Endodermal cell (in vitro differentiated cells): Measurements from ENCODE around the gene ARL4A. TPM values are rescaled to one million over a fixed set of nuclear protein-coding genes. Genes with fewer than 3 reads are reported as not detected.

Experiments used
- DNase-seq: peaks from one replicate; pipeline ENCODE4 v3.0.0-alpha.2; 2017
- H3K27ac ChIP-seq: 2 replicates; pipeline ENCODE4 v1.5.1; 2013; ENCODE audit warnings: mild to moderate bottlenecking, low read depth, low read length, moderate library complexity
- H3K27me3 ChIP-seq: 2 replicates; pipeline ENCODE4 v1.6.1; 2013; ENCODE audit warnings: mild to moderate bottlenecking, low read length, moderate library complexity; ENCODE audit not compliant: insufficient read depth, control insufficient read depth, poor library complexity, severe bottlenecking
- H3K36me3 ChIP-seq: 2 replicates; pipeline ENCODE4 v1.7.0; 2013; ENCODE audit warnings: mild to moderate bottlenecking, low read length, moderate library complexity; ENCODE audit not compliant: control insufficient read depth, insufficient read depth
- H3K4me1 ChIP-seq: one replicate; pipeline ENCODE4 v1.7.0; 2013; ENCODE audit warnings: low read length; ENCODE audit not compliant: control insufficient read depth, insufficient read depth
- H3K4me3 ChIP-seq: 2 replicates; pipeline ENCODE4 v1.5.1; 2013; ENCODE audit warnings: mild to moderate bottlenecking, low read length, moderate library complexity
- H3K9ac ChIP-seq: 2 replicates; pipeline ENCODE4 v1.6.1; 2013; ENCODE audit warnings: mild to moderate bottlenecking, low read length, moderate library complexity; ENCODE audit not compliant: poor library complexity, severe bottlenecking; ENCODE audit errors: extremely low read depth
- H3K9me3 ChIP-seq: 2 replicates; pipeline ENCODE4 v1.6.1; 2013; ENCODE audit warnings: mild to moderate bottlenecking, low read length, moderate library complexity; ENCODE audit not compliant: control insufficient read depth
- H3K27ac Mint-ChIP-seq: 2 replicates; pipeline ENCODE4 v1.8.0; 2020; ENCODE audit warnings: mixed read lengths
- H3K27me3 Mint-ChIP-seq: 2 replicates; pipeline ENCODE4 v1.8.0; 2021; ENCODE audit warnings: mild to moderate bottlenecking, mixed read lengths; ENCODE audit not compliant: insufficient read depth
- H3K36me3 Mint-ChIP-seq: 2 replicates; pipeline ENCODE4 v1.8.0; 2020; ENCODE audit warnings: low read depth, mixed read lengths
- H3K4me1 Mint-ChIP-seq: 2 replicates; pipeline ENCODE4 v1.8.0; 2020; ENCODE audit warnings: mixed read lengths
- H3K4me3 Mint-ChIP-seq: 2 replicates; pipeline ENCODE4 v1.8.0; 2020; ENCODE audit warnings: mild to moderate bottlenecking, moderate library complexity, mixed read lengths
- H3K9me3 Mint-ChIP-seq: 2 replicates; pipeline ENCODE4 v1.8.0; 2020; ENCODE audit warnings: mild to moderate bottlenecking, mixed read lengths
- WGBS, 2 experiments: methylation state at CpG; one replicate each; pipeline versions ENCODE4 v1.1.5 to v1.1.7; 2013; ENCODE audit warnings: missing lambda C conversion rate in 2 of 2, mixed read lengths in 1 of 2; ENCODE audit not compliant: insufficient coverage in 1 of 2, insufficient read length in 1 of 2; 5-methylcytosine and 5-hydroxymethylcytosine counted together
- total RNA-seq, 2 donors: library from RNA; stranded (reverse); fragmentation: NEBNext Ultra II Directional in 1 of 2; extraction: Animal tissue kit (Norgen Biotek cat#: 25700) in 1 of 2; gene quantifications; 2 replicates in 1 of 2; 3 replicates in 1 of 2; pipeline ENCODE4 v1.2.1, GENCODE V29; 2021
- TF ChIP-seq, protein P1 (sequence below): fragments of 200-600 bp; sonication (generic); conservative IDR thresholded peaks from 2 replicates; pipeline ENCODE4 v1.5.0; 2021; ENCODE audit warnings: antibody characterized with exemption, mild to moderate bottlenecking

Gene ARL4A
- total RNA-seq, 2 donors from 2014 or later, result 19.1 to 26.4 TPM

DNA sequence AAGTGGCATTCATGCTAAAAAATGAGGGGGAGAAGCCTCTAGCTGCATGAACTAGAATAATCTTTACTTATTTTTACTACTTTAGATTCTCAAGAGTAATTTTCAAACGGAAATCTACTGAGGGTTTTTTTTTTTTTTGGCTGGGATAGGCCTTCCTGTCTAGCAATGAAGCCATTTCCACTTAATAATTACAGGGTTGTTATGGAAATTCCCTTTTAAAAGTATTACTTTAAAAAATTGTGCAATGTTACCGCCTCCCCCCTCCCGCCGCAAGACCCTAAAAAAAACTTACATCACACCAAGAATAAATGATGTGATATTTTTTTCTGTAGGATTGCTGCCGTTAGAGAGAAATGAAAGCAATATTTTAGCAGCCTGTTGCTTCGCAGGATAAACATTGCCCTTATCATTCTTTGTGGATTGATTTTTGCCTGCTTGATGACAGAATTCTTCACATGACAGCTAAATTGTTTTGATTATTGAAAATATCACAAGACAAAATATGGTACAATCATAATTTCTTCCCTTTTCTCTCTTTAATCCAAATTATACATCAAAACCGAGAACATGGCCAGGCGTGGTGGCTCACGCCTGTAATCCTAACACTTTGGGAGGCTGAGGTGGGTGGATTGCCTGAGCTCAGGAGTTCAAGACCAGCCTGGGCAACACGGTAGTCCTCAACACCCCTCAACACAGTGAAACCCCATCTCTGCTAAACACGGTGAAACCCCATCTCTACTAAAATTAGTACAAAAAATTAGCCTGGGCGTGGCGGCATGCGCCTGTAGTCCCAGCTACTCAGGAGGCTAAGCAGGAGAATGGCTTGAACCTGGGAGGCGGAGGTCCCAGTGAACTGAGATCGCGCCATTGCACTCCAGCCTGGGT, 32.8 kb downstream of the ARL4A start:
- no peaks in the 10 kb centered on the region for H3K9me3 ChIP-seq
- H3K36me3 ChIP-seq, result no peaks in the 10 kb centered on the region
- H3K9ac ChIP-seq, result no peak overlapping the region
- Mint-ChIP-seq H3K36me3 (no peaks in the 10 kb centered on the region), H3K27ac (no peak overlapping the region), H3K4me1 (peaks cover 24% of the 10 kb centered on the region), H3K4me3 (no peak overlapping the region), H3K9me3 (no peaks in the 10 kb centered on the region), H3K27me3 (no peaks in the 10 kb centered on the region)
- no peak overlapping the region for H3K27ac ChIP-seq
- no peak for DNase-seq
- H3K4me1 ChIP-seq, result no peaks in the 10 kb centered on the region
- H3K27me3 ChIP-seq, result no peaks in the 10 kb centered on the region
- 80 to 92% methylated on average over 3 to 17 of the region's 17 CpGs for WGBS, 2 experiments
- TF ChIP-seq, protein P1, sequence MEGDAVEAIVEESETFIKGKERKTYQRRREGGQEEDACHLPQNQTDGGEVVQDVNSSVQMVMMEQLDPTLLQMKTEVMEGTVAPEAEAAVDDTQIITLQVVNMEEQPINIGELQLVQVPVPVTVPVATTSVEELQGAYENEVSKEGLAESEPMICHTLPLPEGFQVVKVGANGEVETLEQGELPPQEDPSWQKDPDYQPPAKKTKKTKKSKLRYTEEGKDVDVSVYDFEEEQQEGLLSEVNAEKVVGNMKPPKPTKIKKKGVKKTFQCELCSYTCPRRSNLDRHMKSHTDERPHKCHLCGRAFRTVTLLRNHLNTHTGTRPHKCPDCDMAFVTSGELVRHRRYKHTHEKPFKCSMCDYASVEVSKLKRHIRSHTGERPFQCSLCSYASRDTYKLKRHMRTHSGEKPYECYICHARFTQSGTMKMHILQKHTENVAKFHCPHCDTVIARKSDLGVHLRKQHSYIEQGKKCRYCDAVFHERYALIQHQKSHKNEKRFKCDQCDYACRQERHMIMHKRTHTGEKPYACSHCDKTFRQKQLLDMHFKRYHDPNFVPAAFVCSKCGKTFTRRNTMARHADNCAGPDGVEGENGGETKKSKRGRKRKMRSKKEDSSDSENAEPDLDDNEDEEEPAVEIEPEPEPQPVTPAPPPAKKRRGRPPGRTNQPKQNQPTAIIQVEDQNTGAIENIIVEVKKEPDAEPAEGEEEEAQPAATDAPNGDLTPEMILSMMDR, result no peak
- no peak overlapping the region for H3K4me3 ChIP-seq

DNA sequence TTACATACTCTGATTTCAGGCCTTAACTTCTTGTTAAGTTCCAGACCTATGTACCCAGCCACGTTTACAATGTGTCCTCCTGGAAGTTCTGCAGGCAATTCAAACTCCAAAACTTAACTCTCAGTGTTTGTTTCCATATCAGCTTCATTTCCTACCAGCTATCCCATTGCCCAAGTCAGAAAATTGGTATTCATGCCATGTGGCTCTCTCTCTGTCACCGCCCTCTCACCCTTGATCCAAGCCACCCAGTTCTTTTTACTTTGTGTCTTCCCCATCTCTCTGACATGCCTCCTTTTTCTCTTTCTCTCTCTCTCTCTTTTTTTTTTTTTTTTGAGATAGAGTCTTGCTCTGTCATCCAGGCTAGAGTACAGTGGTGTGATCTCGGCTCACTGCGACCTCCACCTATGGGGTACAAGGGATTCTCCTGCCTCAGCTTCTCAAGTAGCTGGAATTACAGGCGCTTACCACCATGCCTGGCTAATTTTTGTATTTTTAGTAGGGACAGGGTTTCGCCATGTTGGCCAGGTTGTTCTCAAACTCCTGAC, 33.9 kb downstream of the ARL4A start:
- Histone ChIP-seq H3K9ac (no peak overlapping the region), H3K9me3 (no peaks in the 10 kb centered on the region), H3K27ac (no peak overlapping the region), H3K4me1 (no peaks in the 10 kb centered on the region), H3K36me3 (no peaks in the 10 kb centered on the region), H3K27me3 (no peaks in the 10 kb centered on the region), H3K4me3 (no peak overlapping the region)
- H3K4me1 Mint-ChIP-seq, result peaks cover 16% of the 10 kb centered on the region
- no peaks in the 10 kb centered on the region for H3K36me3 Mint-ChIP-seq
- H3K9me3 Mint-ChIP-seq, result no peaks in the 10 kb centered on the region
- no peak for DNase-seq
- no peak overlapping the region for H3K4me3 Mint-ChIP-seq
- H3K27me3 Mint-ChIP-seq, result no peaks in the 10 kb centered on the region
- H3K27ac Mint-ChIP-seq, result no peak overlapping the region
- TF ChIP-seq, protein P1, result no peak
- WGBS, 2 experiments, result 90 to 94% methylated on average over 5 to 6 of the region's 6 CpGs

DNA sequence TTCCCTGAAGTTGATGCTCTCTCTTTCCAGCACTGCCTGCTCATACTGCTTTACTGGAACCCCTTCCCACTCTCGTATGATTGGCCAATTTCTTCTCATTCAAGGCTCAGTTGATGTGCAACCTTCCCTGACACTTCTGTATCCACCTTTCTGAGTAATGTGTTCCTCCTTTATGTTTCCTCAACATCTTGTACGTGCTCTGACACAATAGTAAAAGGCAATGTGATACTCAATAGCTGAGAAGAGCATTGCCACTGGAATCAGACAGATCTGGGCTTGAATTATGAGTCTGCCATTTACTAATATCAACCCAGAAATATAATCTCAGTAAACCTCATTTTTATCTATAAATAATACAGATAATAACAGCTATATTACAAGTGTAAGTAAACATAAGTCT, 34.7 kb downstream of the ARL4A start:
- H3K9ac ChIP-seq, result no peak overlapping the region
- H3K9me3 ChIP-seq, result no peaks in the 10 kb centered on the region
- H3K27me3 ChIP-seq, result no peaks in the 10 kb centered on the region
- H3K27ac ChIP-seq, result no peak overlapping the region
- no peaks in the 10 kb centered on the region for H3K36me3 ChIP-seq
- Mint-ChIP-seq H3K36me3 (no peaks in the 10 kb centered on the region), H3K9me3 (no peaks in the 10 kb centered on the region), H3K27ac (no peak overlapping the region), H3K27me3 (no peaks in the 10 kb centered on the region), H3K4me1 (peaks cover 10% of the 10 kb centered on the region), H3K4me3 (no peak overlapping the region)
- no peaks in the 10 kb centered on the region for H3K4me1 ChIP-seq
- TF ChIP-seq, protein P1, result no peak
- no peak overlapping the region for H3K4me3 ChIP-seq
- 88 to 95% methylated on average over 2 of the region's 2 CpGs for WGBS, 2 experiments
- no peak for DNase-seq
